SK-N-MC (cell line): Measurements from ENCODE around the gene BMPR1A.

Experiments
- EZH2 ChIP-seq: fragments of 200-600 bp; sonication (generic); IDR thresholded peaks from one replicate; pipeline ENCODE4 v1.6.1; 2017; ENCODE audit warnings: antibody characterized with exemption
- FOXP2 ChIP-seq: optimal IDR thresholded peaks from 2 replicates; pipeline ENCODE3; 2011; ENCODE audit warnings: mild to moderate bottlenecking, moderate library complexity; ENCODE audit not compliant: insufficient read depth; ENCODE audit errors: extremely low read length, control extremely low read depth
- POLR2AphosphoS5 ChIP-seq: IDR thresholded peaks from 2 replicates; pipeline ENCODE4 v1.6.1; 2012; ENCODE audit warnings: mild to moderate bottlenecking, low read depth, low read length, borderline replicate concordance

GRCh38 chr10:86932674-86933073, 176.3 kb downstream of the BMPR1A start:
- TF ChIP-seq POLR2AphosphoS5, result no peak
- no peak for TF ChIP-seq EZH2
- no peak for TF ChIP-seq FOXP2
